NCI-H446 (cell line): ENCODE data around the gene MAN2A1.

Source experiments
- DNase-seq, 2 experiments: peaks; one replicate each; lab custom pipeline; 2025; lab: John Stamatoyannopoulos, UW

Gene MAN2A1

DNA sequence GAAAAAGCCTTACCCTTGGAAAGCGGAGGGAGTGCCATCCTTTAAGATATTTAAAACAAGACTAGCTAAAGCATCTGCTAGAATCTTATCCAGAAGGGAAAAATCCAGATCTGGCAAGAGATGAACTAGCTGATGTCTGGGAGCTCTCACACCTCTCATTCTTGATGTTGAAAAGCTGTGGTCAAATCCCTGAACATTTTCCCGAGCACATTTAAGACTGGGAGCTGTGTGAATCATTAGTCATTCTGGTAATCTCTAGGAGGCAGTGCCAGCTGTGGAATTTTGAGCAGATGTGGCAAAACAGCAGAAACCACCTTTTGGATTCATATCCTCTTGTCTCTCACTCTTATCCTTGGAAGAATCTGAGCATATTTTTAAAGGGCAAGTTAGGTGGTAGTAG lies 218.0 kb downstream of the MAN2A1 start:
- DNase-seq = no peak

DNA sequence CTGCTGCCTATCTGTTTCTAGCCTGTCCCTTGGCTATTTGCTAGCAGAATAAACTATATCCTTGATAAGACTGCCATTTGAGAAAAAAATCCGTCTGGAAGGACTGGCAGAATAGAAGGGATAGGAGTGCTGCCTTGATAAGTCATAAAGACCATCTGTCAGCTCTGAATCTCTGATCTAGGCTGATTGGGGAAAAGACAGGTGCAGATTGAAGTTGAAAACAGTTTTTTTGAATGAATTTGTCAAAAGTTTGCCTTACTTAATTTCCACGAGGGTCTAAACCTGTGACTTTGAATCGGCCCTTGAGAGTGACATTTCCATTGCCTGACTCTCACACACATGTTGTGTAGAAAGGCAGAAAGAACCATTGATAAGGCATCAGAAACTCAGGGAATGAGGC lies 218.6 kb downstream of the MAN2A1 start:
- DNase-seq = no peak

DNA sequence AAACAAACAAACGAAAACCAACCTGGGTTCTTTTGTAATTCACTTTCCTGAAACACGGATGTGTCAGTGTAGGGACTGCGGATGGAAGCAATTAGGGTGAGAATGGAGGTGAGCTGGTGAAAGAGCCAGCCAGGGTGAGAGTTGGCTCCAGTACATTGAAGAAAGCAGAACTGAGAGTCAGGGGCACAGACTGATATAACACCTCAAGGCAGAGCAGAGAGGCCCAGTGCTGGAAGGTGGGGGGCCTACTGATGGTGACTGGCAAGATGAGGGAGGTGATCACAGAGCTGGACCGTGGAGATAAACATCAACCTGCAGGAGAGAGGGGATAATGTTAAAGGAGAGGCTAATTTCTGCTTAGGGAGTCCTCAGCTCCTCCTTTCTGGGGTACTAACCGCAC lies 221.1 kb downstream of the MAN2A1 start:
- DNase-seq = no peak

DNA sequence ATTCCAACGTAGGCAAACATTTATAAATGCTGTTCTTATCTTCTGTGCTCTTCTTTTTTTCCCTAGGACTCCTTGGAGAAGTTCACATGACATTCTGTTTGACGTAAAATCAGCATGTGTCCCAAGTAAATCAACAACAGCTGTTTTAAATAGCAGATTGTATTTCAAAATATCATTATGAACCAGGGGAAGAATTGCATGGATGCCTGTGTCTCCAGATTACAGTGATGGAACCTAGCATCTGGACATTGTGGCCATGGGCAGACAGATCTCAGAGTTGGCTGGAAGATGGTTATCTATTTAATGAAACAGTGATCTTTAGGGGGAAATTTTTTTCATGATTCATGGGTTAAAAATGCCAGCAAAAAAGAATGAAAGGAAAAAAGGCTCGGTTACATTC lies 222.0 kb downstream of the MAN2A1 start:
- no peak for DNase-seq

DNA sequence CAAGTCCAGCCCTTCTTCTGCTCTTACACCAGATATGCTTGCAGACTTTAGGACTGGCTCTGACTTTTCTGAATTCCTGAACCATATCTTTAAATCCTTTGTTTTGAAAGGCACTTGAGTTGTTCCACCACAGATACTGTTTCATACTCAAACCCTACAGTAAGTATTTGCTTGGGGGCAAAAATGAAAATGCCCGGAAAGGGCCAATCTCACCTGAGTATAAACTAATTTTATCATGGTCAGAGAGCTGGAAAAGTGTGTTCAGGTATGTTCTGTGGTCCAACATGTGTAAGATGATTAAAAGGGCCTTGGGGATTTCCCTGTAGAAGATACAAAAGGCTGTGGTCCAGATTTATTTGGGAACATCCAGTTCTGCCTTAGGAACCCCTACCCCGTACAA lies 225.2 kb downstream of the MAN2A1 start:
- DNase-seq = no peak

DNA sequence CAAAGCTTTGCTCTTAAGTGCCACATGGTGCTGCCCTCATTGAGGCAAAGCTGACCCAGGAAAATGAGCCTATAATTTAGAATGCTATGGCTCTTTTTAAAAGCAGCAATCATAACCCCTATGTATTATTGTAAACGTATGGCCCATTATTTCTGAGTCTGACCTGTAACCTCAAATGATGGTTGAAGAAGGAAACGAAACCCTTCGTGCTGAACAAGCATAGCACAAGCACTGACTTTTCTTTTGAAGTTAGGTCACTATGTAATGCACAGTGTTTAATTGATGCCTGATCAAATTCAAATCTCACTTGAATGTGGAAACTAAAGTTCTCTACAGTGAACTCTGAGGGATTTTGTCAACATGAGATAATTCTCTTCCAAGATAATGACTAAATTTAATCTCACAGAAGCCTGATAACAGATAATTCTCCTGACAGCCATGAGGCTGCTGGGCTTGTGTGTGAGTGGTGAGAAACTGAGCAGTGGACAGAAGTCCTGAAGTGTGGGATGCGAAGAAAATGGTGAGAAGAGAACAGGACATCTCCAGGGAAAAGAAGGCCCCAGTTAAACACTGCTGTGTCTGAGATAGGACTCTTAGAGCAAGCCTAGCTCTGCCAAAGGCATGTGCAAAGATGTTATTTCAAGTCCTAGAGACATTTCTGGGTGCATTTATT lies 226.9 kb downstream of the MAN2A1 start:
- no peak for DNase-seq
